HepG2 (cell line): ENCODE measurements around the gene PEBP1. TPM values are rescaled to one million over a fixed set of nuclear protein-coding genes. Genes with fewer than 3 reads are reported as not detected.

Experiments
- HES4 ChIP-seq: sonication (generic); formaldehyde crosslinking; IDR thresholded peaks from 2 replicates; pipeline ENCODE4 v1.9.0; 2021; ENCODE audit warnings: mild to moderate bottlenecking, missing genetic modification reagents, borderline replicate concordance
- HNRNPK ChIP-seq: fragments of 200-400 bp; formaldehyde crosslinking; IDR thresholded peaks from 2 replicates; pipeline ENCODE4 v1.6.1; 2018; ENCODE audit warnings: low read length, low read depth, moderate library complexity, mild to moderate bottlenecking; ENCODE audit not compliant: poor library complexity, severe bottlenecking
- MYC ChIP-seq: sonication (generic); formaldehyde crosslinking; IDR thresholded peaks from 2 replicates; pipeline ENCODE4 v1.9.0; 2021; ENCODE audit warnings: missing genetic modification reagents, borderline replicate concordance
- SIX1 ChIP-seq: sonication (generic); formaldehyde crosslinking; IDR thresholded peaks from 2 replicates; pipeline ENCODE4 v1.4.0; 2020; ENCODE audit warnings: missing genetic modification reagents, borderline replicate concordance
- YEATS2 ChIP-seq: sonication (generic); formaldehyde crosslinking; IDR thresholded peaks from 2 replicates; pipeline ENCODE4 v1.4.0; 2020; ENCODE audit warnings: missing genetic modification reagents, borderline replicate concordance
- ZFAT ChIP-seq: sonication (generic); formaldehyde crosslinking; conservative IDR thresholded peaks from 2 replicates; pipeline ENCODE4 v1.8.1; 2023; ENCODE audit warnings: missing genetic modification reagents, inconsistent platforms
- ZNF335 ChIP-seq: sonication (generic); formaldehyde crosslinking; IDR thresholded peaks from 2 replicates; pipeline ENCODE4 v1.4.0; 2020; ENCODE audit warnings: missing genetic modification reagents
- ZNF709 ChIP-seq: sonication (generic); formaldehyde crosslinking; IDR thresholded peaks from 2 replicates; pipeline ENCODE4 v1.5.0; 2020; ENCODE audit warnings: mild to moderate bottlenecking, missing genetic modification reagents
- ZNF781 ChIP-seq: sonication (generic); formaldehyde crosslinking; IDR thresholded peaks from 2 replicates; pipeline ENCODE4 v1.5.1; 2020; ENCODE audit warnings: borderline replicate concordance, mild to moderate bottlenecking, missing genetic modification reagents; ENCODE audit errors: not compliant biosample characterization
- polyA plus RNA-seq, 8 experiments: library from polyadenylated mRNA; depleted of rRNA in 3 of 8; stranded (reverse) in 7 of 8; unstranded in 1 of 8; fragments of >200 nt; fragmentation: Illumina TruSeq in 4 of 8; extraction: Trizol in 4 of 8; gene quantifications; 2 replicates each; pipeline versions ENCODE4 v1.2.1 to v1.2.3, GENCODE V29; 2011 to 2016; ENCODE audit warnings: low read depth in 4 of 8, missing spikeins in 1 of 8, mixed read lengths in 1 of 8; ENCODE audit not compliant: insufficient read depth in 1 of 8
- total RNA-seq, 5 experiments: library from RNA; depleted of rRNA; stranded (reverse); fragments of >200 nt; fragmentation: Illumina TruSeq; extraction: Trizol; gene quantifications; 2 replicates each; pipeline ENCODE4 v1.2.3, GENCODE V29; 2016; ENCODE audit warnings: low read depth in 1 of 5
- TF ChIP-seq, protein P1 (sequence below): sonication (generic); formaldehyde crosslinking; IDR thresholded peaks from 2 replicates; pipeline ENCODE4 v1.8.0; 2022; ENCODE audit warnings: mild to moderate bottlenecking, missing genetic modification reagents, borderline replicate concordance
- TF ChIP-seq, protein P2 (sequence below), 2 experiments: sonication (generic) in 1 of 2; formaldehyde crosslinking in 1 of 2; IDR thresholded peaks; 2 replicates each; pipeline versions ENCODE4 v1.5.1 to v1.6.1; 2011 to 2020; ENCODE audit warnings: borderline replicate concordance in 1 of 2, low read depth in 1 of 2, low read length in 1 of 2, mild to moderate bottlenecking in 1 of 2, missing genetic modification reagents in 1 of 2, moderate library complexity in 1 of 2
- TF ChIP-seq, protein P3 (sequence below): sonication (generic); formaldehyde crosslinking; IDR thresholded peaks from 2 replicates; pipeline ENCODE4 v1.8.1; 2022; ENCODE audit warnings: low read depth, mild to moderate bottlenecking, missing genetic modification reagents
- TF ChIP-seq, protein P4 (sequence below): sonication (generic); formaldehyde crosslinking; IDR thresholded peaks from 2 replicates; pipeline ENCODE4 v1.4.0; 2020; ENCODE audit warnings: missing genetic modification reagents, borderline replicate concordance
- TF ChIP-seq, protein P5 (sequence below): sonication (generic); formaldehyde crosslinking; IDR thresholded peaks from 2 replicates; pipeline ENCODE4 v1.5.1; 2020; ENCODE audit warnings: missing genetic modification reagents, mild to moderate bottlenecking, borderline replicate concordance
- TF ChIP-seq, protein P6 (sequence below): sonication (generic); formaldehyde crosslinking; IDR thresholded peaks from 2 replicates; pipeline ENCODE4 v1.5.1; 2020; ENCODE audit warnings: missing genetic modification reagents, mild to moderate bottlenecking, borderline replicate concordance

The PEBP1 gene
- total and polyA plus RNA-seq, 2 of the 13 experiments (the other 11 are each of a cell fraction or from before 2014, with no cell fraction given) = 538 to 1,505 TPM

DNA sequence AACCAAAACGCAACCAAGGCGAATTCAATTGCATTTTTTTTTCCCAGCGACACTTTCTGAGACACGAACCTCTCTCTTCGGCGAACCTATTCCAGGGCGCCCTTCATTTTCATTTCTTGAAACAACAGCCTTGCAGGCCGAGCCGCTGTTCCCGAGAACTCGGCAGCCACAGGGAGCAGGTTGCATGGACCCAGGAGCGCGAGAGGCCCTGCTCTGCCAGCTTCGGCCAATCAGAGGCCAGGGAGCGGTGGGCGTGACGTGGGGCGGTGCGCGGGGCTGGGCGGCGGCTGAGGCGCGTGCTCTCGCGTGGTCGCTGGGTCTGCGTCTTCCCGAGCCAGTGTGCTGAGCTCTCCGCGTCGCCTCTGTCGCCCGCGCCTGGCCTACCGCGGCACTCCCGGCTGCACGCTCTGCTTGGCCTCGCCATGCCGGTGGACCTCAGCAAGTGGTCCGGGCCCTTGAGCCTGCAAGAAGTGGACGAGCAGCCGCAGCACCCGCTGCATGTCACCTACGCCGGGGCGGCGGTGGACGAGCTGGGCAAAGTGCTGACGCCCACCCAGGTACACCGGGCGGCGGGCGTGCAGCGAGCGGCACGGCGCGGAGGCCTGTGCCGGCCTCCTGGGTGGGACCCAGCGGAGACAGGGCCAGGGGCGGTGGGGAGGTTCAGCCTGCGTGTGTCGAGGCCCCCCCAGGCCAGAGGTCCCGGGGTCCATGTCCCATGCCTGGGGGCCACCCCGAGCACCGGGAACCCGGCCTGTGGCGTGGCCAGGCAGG is at the start of gene PEBP1 (continued):
- peak; percentile 77; the same call in 1 of the 2 replicates for TF ChIP-seq YEATS2 (CRISPR knock-in tag)
- TF ChIP-seq ZNF335 (CRISPR knock-in tag) = peak; percentile 86
- TF ChIP-seq SIX1 (CRISPR knock-in tag) = 0 out of 2 replicates have a peak, but pooled peaks have one; percentile 4
- TF ChIP-seq HES4 (CRISPR knock-in tag) = peak; percentile 97
- TF ChIP-seq, protein P1, sequence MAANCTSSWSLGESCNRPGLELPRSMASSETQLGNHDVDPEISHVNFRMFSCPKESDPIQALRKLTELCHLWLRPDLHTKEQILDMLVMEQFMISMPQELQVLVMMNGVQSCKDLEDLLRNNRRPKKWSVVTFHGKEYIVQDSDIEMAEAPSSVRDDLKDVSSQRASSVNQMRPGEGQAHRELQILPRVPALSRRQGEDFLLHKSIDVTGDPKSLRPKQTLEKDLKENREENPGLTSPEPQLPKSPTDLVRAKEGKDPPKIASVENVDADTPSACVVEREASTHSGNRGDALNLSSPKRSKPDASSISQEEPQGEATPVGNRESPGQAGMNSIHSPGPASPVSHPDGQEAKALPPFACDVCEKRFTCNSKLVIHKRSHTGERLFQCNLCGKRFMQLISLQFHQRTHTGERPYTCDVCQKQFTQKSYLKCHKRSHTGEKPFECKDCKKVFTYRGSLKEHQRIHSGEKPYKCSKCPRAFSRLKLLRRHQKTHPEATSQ (CRISPR knock-in tag) = 0 out of 2 replicates have a peak, but pooled peaks have one; percentile 55
- TF ChIP-seq ZNF709 (CRISPR knock-in tag) = peak; percentile 82; the same call in 1 of the 2 replicates
- TF ChIP-seq MYC = peak; percentile 97
- TF ChIP-seq, protein P2, sequence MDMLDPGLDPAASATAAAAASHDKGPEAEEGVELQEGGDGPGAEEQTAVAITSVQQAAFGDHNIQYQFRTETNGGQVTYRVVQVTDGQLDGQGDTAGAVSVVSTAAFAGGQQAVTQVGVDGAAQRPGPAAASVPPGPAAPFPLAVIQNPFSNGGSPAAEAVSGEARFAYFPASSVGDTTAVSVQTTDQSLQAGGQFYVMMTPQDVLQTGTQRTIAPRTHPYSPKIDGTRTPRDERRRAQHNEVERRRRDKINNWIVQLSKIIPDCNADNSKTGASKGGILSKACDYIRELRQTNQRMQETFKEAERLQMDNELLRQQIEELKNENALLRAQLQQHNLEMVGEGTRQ (IDR thresholded peaks at IDR 0.05; ENCODE audit: low read depth, low read length) = no peak
- TF ChIP-seq, protein P2 (CRISPR knock-in tag; IDR thresholded peaks at IDR 0.05; ENCODE audit: borderline replicate concordance) = no peak
- TF ChIP-seq HNRNPK = no peak
- peak; percentile 73 for TF ChIP-seq ZFAT
- TF ChIP-seq, protein P3, sequence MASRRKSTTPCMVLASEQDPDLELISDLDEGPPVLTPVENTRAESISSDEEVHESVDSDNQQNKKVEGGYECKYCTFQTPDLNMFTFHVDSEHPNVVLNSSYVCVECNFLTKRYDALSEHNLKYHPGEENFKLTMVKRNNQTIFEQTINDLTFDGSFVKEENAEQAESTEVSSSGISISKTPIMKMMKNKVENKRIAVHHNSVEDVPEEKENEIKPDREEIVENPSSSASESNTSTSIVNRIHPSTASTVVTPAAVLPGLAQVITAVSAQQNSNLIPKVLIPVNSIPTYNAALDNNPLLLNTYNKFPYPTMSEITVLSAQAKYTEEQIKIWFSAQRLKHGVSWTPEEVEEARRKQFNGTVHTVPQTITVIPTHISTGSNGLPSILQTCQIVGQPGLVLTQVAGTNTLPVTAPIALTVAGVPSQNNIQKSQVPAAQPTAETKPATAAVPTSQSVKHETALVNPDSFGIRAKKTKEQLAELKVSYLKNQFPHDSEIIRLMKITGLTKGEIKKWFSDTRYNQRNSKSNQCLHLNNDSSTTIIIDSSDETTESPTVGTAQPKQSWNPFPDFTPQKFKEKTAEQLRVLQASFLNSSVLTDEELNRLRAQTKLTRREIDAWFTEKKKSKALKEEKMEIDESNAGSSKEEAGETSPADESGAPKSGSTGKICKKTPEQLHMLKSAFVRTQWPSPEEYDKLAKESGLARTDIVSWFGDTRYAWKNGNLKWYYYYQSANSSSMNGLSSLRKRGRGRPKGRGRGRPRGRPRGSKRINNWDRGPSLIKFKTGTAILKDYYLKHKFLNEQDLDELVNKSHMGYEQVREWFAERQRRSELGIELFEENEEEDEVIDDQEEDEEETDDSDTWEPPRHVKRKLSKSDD (CRISPR knock-in tag) = peak; percentile 76; the same call in 1 of the 2 replicates
- peak; percentile 72 for TF ChIP-seq ZNF781 (CRISPR knock-in tag)
- TF ChIP-seq, protein P4, sequence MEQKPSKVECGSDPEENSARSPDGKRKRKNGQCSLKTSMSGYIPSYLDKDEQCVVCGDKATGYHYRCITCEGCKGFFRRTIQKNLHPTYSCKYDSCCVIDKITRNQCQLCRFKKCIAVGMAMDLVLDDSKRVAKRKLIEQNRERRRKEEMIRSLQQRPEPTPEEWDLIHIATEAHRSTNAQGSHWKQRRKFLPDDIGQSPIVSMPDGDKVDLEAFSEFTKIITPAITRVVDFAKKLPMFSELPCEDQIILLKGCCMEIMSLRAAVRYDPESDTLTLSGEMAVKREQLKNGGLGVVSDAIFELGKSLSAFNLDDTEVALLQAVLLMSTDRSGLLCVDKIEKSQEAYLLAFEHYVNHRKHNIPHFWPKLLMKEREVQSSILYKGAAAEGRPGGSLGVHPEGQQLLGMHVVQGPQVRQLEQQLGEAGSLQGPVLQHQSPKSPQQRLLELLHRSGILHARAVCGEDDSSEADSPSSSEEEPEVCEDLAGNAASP (CRISPR knock-in tag) = peak; percentile 58
- TF ChIP-seq, protein P5, sequence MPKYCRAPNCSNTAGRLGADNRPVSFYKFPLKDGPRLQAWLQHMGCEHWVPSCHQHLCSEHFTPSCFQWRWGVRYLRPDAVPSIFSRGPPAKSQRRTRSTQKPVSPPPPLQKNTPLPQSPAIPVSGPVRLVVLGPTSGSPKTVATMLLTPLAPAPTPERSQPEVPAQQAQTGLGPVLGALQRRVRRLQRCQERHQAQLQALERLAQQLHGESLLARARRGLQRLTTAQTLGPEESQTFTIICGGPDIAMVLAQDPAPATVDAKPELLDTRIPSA (CRISPR knock-in tag) = no peak
- TF ChIP-seq, protein P6, sequence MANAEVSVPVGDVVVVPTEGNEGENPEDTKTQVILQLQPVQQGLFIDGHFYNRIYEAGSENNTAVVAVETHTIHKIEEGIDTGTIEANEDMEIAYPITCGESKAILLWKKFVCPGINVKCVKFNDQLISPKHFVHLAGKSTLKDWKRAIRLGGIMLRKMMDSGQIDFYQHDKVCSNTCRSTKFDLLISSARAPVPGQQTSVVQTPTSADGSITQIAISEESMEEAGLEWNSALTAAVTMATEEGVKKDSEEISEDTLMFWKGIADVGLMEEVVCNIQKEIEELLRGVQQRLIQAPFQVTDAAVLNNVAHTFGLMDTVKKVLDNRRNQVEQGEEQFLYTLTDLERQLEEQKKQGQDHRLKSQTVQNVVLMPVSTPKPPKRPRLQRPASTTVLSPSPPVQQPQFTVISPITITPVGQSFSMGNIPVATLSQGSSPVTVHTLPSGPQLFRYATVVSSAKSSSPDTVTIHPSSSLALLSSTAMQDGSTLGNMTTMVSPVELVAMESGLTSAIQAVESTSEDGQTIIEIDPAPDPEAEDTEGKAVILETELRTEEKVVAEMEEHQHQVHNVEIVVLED (CRISPR knock-in tag) = peak; percentile 77
